HUES6 (cell line): ENCODE results near the gene RAB40C.

Experiments
- H3K27ac ChIP-seq: 2 replicates; pipeline ENCODE4 v1.7.0; 2013; ENCODE audit warnings: low read depth, mild to moderate bottlenecking, low read length, inconsistent platforms
- H3K27me3 ChIP-seq: 2 replicates; pipeline ENCODE4 v1.6.1; 2013; ENCODE audit warnings: low read length; ENCODE audit not compliant: control insufficient read depth, insufficient read depth
- H3K36me3 ChIP-seq: 2 replicates; pipeline ENCODE4 v1.6.1; 2013; ENCODE audit warnings: low read length; ENCODE audit not compliant: control insufficient read depth, insufficient read depth
- H3K4me1 ChIP-seq: 2 replicates; pipeline ENCODE4 v1.6.1; 2013; ENCODE audit warnings: low read length; ENCODE audit not compliant: control insufficient read depth, insufficient read depth
- H3K4me3 ChIP-seq: 2 replicates; pipeline ENCODE4 v1.5.1; 2013; ENCODE audit warnings: low read depth, low read length
- H3K9ac ChIP-seq: one replicate; pipeline ENCODE4 v1.6.1; 2013; ENCODE audit warnings: mild to moderate bottlenecking, low read length
- H3K9me3 ChIP-seq: 2 replicates; pipeline ENCODE4 v1.6.1; 2013; ENCODE audit warnings: low read depth, low read length; ENCODE audit not compliant: control insufficient read depth, insufficient read depth

The RAB40C gene

DNA sequence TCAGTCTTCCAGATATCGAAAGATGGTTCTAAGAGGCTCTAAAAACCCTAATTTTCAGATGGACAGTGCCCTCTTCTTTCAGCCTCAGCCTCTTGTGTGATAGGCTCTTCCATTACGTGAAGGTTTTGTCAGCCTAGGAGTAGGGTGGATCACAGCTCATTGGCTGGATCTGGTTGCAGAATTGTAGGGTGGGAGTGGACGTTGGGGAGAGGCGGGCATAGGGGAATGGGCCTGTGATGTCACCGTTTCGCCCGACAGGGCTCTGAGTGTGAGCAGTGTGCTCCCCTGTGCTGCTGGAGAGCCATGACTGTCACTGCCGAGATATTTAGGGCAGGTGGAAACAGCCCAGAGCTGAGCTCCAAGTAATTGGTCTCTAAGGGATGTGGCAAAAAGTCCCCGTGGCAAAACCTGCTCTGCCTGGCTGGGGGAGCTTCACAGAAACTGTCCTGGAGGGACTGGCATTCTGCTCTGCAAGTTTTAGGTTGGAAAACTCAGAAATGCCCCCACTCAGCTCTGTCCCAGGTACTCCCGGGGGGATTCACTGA, 34.7 kb downstream of the RAB40C start:
- H3K4me1 ChIP-seq = peaks cover 43% of the 10 kb centered on the region
- no peak overlapping the region for H3K27ac ChIP-seq
- no peak overlapping the region for H3K9ac ChIP-seq
- H3K36me3 ChIP-seq = peaks cover 14% of the 10 kb centered on the region; the same call in 1 of the 2 replicates
- H3K9me3 ChIP-seq = no peaks in the 10 kb centered on the region
- H3K4me3 ChIP-seq = no peak overlapping the region
- no peaks in the 10 kb centered on the region for H3K27me3 ChIP-seq

DNA sequence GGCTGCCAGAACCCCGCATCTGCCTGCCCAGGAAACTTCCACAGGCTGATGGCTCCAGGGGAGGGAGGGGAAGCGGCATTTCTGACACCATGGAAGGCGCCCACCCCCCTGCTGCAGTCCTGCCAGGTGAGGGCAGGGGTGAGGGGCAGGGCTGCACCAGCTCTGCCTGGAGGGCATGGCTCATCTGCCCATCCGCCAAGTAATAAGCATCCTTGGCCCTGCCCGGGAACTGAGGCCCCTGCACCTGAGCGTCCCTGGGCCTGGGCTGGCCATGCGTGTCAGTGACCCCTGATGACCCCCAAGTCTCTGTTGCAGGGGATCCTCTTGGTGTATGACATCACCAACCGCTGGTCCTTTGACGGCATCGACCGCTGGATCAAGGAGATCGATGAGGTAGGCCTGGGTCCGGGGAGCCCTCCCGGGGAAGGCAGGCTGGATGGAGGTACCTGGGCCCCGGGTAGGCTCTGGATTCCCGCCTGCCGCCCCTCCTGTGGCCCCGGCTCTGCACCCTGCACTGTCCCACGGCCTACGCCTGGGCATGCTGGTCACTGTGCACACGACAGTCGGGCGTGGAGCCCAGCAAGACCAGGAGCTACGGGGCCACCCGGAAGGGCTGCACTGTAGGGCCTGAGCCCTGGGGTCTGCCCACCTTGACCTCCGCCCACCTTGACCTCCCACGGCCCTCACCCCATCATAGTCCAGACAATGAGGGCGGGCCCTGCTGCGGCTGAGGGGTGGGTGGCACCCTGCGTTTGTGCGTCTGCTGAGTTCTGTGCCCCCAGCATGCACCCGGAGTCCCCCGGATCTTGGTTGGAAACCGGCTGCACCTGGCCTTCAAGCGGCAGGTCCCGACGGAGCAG, 35.5 kb downstream of the RAB40C start:
- Histone ChIP-seq H3K36me3 (peaks cover 14% of the 10 kb centered on the region; the same call in 1 of the 2 replicates), H3K4me1 (peaks cover 49% of the 10 kb centered on the region), H3K27me3 (no peaks in the 10 kb centered on the region), H3K27ac (no peak overlapping the region), H3K9ac (no peak overlapping the region), H3K9me3 (no peaks in the 10 kb centered on the region), H3K4me3 (no peak overlapping the region)

DNA sequence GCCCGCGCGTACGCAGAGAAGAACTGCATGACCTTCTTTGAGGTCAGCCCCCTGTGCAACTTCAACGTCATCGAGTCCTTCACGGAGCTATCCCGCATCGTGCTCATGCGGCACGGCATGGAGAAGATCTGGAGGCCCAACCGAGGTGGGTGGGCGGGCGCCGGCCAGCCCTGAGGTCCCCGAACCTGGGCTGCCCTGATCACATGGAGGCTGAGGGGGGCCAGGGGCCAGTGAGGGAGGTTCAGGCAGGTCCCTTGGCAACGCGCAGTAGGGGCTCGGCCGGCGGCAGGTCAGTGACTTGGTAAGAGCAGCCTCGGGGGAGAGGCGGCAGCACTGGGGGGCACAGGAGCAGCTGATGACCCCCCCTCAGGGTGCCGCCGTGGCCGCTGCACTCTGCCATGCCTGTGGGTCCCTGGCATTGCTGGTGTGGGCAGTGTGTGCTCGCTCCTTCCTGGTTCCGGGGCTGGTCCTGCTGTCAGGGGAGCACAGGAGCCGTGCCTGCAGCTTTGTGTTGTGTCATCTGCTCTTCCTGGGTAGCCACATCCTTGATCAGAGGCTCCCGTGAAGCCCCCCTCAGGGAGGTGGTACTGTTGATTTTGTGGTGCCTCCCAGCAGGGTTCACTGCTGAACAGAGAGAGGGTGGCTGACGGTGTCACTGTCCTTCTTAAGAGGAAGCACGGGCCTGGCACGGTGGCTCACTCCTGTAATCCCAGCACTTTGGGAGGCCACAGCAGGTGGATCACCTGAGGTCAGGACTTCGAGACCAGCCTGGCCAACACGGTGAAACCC, 36.3 kb downstream of the RAB40C start:
- Histone ChIP-seq H3K9me3 (no peaks in the 10 kb centered on the region), H3K27ac (no peak overlapping the region), H3K4me3 (no peak overlapping the region), H3K9ac (no peak overlapping the region), H3K27me3 (no peaks in the 10 kb centered on the region), H3K36me3 (peaks cover 14% of the 10 kb centered on the region; the same call in 1 of the 2 replicates), H3K4me1 (peaks cover 57% of the 10 kb centered on the region)

DNA sequence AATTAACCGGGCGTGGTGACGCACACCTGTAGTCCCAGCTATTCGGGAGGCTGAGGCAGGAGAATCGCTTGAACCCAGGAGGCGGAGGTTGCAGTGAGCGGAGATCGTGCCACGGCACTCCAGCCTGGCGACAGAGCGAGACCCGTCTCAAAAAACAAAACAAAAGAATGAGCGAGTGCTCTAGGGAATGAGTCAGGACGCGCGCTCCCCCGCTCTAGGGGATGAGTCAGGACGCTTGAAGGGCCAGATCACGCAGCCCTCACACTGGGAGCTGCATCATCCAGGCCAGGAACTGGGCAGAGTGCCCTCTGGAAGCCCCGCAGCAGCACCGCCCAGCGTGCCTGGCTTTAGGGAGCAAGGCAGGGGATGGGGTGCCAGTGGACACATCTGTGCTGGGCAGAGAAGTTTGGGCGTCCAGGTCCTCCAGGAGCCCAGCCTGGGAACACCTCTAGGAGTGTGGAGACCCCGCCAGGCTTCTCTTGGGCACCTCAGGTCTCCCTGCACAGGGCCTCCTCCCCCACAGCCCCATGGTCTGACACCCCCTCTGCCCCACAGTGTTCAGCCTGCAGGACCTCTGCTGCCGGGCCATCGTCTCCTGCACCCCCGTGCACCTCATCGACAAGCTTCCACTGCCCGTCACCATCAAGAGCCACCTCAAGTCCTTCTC, 37.1 kb downstream of the RAB40C start:
- Histone ChIP-seq H3K36me3 (peaks cover 14% of the 10 kb centered on the region; the same call in 1 of the 2 replicates), H3K27me3 (no peaks in the 10 kb centered on the region), H3K4me1 (peaks cover 52% of the 10 kb centered on the region), H3K9me3 (no peaks in the 10 kb centered on the region), H3K4me3 (no peak overlapping the region), H3K27ac (no peak overlapping the region), H3K9ac (no peak overlapping the region)

GRCh38 chr16:627454-628239, 37.8 kb downstream of the RAB40C start:
- Histone ChIP-seq H3K9ac (no peak overlapping the region), H3K4me1 (peaks cover 45% of the 10 kb centered on the region), H3K27ac (no peak overlapping the region), H3K27me3 (no peaks in the 10 kb centered on the region), H3K4me3 (no peak overlapping the region), H3K9me3 (no peaks in the 10 kb centered on the region), H3K36me3 (peaks cover 14% of the 10 kb centered on the region; the same call in 1 of the 2 replicates)

DNA sequence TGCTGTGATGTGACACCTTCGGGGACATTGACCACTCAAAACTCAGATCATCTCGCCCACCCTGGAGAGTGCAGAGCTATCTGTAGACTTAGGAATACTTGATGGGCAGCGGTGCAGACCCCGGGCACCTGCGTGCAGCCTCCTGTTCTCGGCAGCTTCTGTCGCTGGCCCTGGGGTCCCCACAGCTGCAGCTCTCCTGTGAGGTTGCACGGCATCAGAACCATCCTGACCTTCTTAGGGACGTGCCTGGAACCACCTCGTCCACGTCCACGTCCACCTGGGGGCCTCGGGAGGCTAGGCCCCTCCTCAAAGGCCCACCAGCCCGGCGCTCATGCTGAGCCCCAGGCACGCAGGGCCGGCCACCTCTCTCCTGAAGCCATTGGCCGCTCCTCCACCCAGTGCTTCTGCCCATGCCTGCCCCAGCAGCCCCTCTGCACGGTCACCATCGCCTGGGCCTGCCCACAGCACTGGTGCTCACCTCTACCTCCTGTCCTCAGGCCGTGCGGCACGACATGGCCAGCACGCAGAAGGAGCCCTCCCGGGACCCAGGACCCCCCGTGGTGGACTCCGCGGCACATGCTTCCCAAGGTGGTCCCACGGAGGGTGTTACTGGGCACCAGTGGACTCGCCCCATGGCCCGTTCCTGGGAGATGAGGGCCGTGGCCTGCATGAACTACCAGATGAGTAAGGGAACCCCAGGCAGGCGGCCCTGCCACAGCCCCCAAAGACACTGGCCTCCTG, 38.6 kb downstream of the RAB40C start:
- Histone ChIP-seq H3K9me3 (no peaks in the 10 kb centered on the region), H3K4me1 (peaks cover 40% of the 10 kb centered on the region), H3K27ac (no peak overlapping the region), H3K27me3 (no peaks in the 10 kb centered on the region), H3K36me3 (peaks cover 18% of the 10 kb centered on the region; the same call in 1 of the 2 replicates), H3K9ac (no peak overlapping the region), H3K4me3 (no peak overlapping the region)

DNA sequence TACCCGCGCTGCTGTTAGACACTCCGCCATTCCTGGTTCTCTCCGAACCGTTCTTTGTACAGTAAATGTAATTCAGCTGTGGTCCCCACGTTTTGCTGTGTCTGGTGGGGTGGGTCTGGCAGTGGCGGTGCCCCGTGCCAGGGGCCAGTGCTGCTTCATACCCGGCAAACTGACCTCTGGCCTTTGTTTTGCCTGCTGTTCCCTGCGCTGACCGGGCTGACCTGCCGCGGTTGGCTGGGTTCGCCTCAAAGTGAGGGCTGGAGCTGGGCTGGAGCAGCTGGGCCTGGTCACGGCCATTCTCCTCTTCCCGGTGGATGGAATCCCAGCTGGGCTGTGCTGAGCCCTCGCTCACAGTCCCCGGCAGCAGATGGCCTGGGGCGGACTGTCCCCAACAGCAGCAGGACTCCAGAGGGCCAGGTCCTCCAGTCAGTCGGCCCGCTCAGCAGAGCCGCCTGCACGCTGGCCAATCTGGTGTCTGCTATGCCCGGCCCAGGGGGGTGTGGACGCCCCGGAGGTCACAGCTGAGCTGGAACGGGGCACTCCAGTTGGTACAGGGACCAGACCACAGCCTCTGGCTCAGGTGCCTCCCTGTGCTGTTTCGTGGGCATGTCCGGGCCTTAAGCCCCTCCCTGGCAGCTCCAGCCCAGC, 39.4 kb downstream of the RAB40C start:
- H3K9me3 ChIP-seq = no peaks in the 10 kb centered on the region
- no peaks in the 10 kb centered on the region for H3K27me3 ChIP-seq
- H3K36me3 ChIP-seq = peaks cover 26% of the 10 kb centered on the region
- H3K9ac ChIP-seq = peak overlapping the region; percentile 42
- no peak overlapping the region for H3K4me3 ChIP-seq
- H3K4me1 ChIP-seq = peaks cover 38% of the 10 kb centered on the region
- peak overlapping the region; percentile 44; the same call in 1 of the 2 replicates for H3K27ac ChIP-seq

GRCh38 chr16:629833-630248, 40.0 kb downstream of the RAB40C start:
- peaks cover 27% of the 10 kb centered on the region for H3K36me3 ChIP-seq
- peaks cover 35% of the 10 kb centered on the region for H3K4me1 ChIP-seq
- peak overlapping the region; percentile 28; the same call in 1 of the 2 replicates for H3K4me3 ChIP-seq
- peak overlapping the region; percentile 35 for H3K9ac ChIP-seq
- no peaks in the 10 kb centered on the region for H3K27me3 ChIP-seq
- H3K9me3 ChIP-seq = no peaks in the 10 kb centered on the region
- H3K27ac ChIP-seq = peak overlapping the region; percentile 72

GRCh38 chr16:630249-630814, 40.5 kb downstream of the RAB40C start:
- H3K9me3 ChIP-seq = no peaks in the 10 kb centered on the region
- peak overlapping the region; percentile 35 for H3K9ac ChIP-seq
- H3K27ac ChIP-seq = peak overlapping the region; percentile 72
- peaks cover 27% of the 10 kb centered on the region for H3K36me3 ChIP-seq
- peak overlapping the region; percentile 28 for H3K4me3 ChIP-seq
- H3K27me3 ChIP-seq = no peaks in the 10 kb centered on the region
- H3K4me1 ChIP-seq = peaks cover 35% of the 10 kb centered on the region
